GM06990 (cell line): ENCODE measurements around the gene EMC6.

Experiments used
- DNase-seq: peaks from one replicate; pipeline ENCODE4 v3.0.0-alpha.2; 2011; ENCODE audit not compliant: insufficient read length; ENCODE audit errors: extremely low read depth
- H3K27me3 ChIP-seq: replicated peaks from 2 replicates; pipeline ENCODE4 v1.6.0; 2011; ENCODE audit warnings: low read length; ENCODE audit not compliant: control insufficient read depth, insufficient read depth
- H3K36me3 ChIP-seq: 2 replicates; pipeline ENCODE4 v1.5.1; 2011; ENCODE audit warnings: low read length; ENCODE audit not compliant: control insufficient read depth, insufficient read depth
- H3K4me3 ChIP-seq: replicated peaks from 2 replicates; pipeline ENCODE4 v1.5.1; 2011; ENCODE audit warnings: low read depth, mild to moderate bottlenecking, control low read depth, low read length
- CTCF ChIP-seq: IDR thresholded peaks from 2 replicates; pipeline ENCODE4 v1.5.1; 2011; ENCODE audit warnings: low read length, control low read depth, mild to moderate bottlenecking, inconsistent platforms; ENCODE audit not compliant: insufficient read depth, poor library complexity, severe bottlenecking

Gene EMC6

GRCh38 chr17:3669548-3669947, 936 bp downstream of the EMC6 start:
- DNase-seq = no peak
- TF ChIP-seq CTCF = no peak
- Histone ChIP-seq H3K4me3 (peak overlapping the region; percentile 93), H3K36me3 (peaks cover 3% of the 10 kb centered on the region), H3K27me3 (no peaks in the 10 kb centered on the region)

- DNase-seq = no peak
- no peak overlapping the region for H3K4me3 ChIP-seq
- H3K36me3 ChIP-seq = peaks cover 3% of the 10 kb centered on the region
- no peaks in the 10 kb centered on the region for H3K27me3 ChIP-seq
- TF ChIP-seq CTCF = no peak
These were observed 4.0 kb downstream of the EMC6 start for GRCh38 chr17:3672571-3672970.

- Histone ChIP-seq H3K36me3 (peaks cover 8% of the 10 kb centered on the region), H3K4me3 (no peak overlapping the region), H3K27me3 (no peaks in the 10 kb centered on the region)
- no peak for DNase-seq
- TF ChIP-seq CTCF = no peak
These were observed 7.3 kb downstream of the EMC6 start for GRCh38 chr17:3675886-3676285.

- H3K4me3 ChIP-seq = no peak overlapping the region
- no peak for DNase-seq
- no peaks in the 10 kb centered on the region for H3K27me3 ChIP-seq
- no peak for TF ChIP-seq CTCF
- H3K36me3 ChIP-seq = peaks cover 7% of the 10 kb centered on the region
These were observed 9.6 kb downstream of the EMC6 start for GRCh38 chr17:3678095-3678820.

- Histone ChIP-seq H3K4me3 (no peak overlapping the region), H3K36me3 (peaks cover 6% of the 10 kb centered on the region), H3K27me3 (no peaks in the 10 kb centered on the region)
- TF ChIP-seq CTCF = no peak
- DNase-seq = no peak
These were observed 10.4 kb downstream of the EMC6 start for GRCh38 chr17:3678821-3679530.
